ENCODE results near the gene CANT1.

DNA sequence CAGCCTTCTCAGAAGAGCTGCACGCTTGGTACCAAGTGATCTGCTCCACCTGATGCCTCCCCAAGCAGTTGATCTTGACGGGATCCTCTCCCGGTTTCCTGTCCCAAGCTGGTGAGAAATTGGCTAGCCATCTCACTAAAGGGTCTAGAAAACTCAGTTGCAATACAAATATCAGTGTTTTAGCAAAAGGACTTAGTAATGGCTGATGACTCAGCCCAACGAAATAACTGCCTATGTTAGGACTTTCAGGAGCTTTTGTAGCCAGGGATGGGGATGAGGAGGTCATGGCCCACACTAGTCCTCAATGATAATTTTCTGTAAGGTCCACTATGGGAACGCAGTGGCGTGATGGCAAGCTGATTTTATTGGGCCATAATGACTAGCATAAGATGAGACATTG lies 41.7 kb upstream of the CANT1 start:
- TF ChIP-seq, protein P1, sequence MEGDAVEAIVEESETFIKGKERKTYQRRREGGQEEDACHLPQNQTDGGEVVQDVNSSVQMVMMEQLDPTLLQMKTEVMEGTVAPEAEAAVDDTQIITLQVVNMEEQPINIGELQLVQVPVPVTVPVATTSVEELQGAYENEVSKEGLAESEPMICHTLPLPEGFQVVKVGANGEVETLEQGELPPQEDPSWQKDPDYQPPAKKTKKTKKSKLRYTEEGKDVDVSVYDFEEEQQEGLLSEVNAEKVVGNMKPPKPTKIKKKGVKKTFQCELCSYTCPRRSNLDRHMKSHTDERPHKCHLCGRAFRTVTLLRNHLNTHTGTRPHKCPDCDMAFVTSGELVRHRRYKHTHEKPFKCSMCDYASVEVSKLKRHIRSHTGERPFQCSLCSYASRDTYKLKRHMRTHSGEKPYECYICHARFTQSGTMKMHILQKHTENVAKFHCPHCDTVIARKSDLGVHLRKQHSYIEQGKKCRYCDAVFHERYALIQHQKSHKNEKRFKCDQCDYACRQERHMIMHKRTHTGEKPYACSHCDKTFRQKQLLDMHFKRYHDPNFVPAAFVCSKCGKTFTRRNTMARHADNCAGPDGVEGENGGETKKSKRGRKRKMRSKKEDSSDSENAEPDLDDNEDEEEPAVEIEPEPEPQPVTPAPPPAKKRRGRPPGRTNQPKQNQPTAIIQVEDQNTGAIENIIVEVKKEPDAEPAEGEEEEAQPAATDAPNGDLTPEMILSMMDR (conservative IDR thresholded peaks at IDR 0.05 in 1 of 2, IDR thresholded peaks at IDR 0.05 in 1 of 2; ENCODE audit: low read depth in 1 of 2, low read length in 2 of 2), result no peak
- TF ChIP-seq EZH2 (IDR thresholded peaks at IDR 0.05; ENCODE audit: low read length, missing control alignments), result no peak
